CD14-positive monocyte (primary cell): Measurements from ENCODE around the gene PDK2. TPM values are rescaled to one million over a fixed set of nuclear protein-coding genes. Genes with fewer than 3 reads are reported as not detected.

Experiments
- DNase-seq, 3 donors: peaks; one replicate each; pipeline ENCODE4 v3.0.0-alpha.2; 2011 to 2022
- H2AFZ ChIP-seq: 2 replicates; pipeline ENCODE4 v1.6.0; 2012; ENCODE audit warnings: mild to moderate bottlenecking, low read depth, low read length, inconsistent platforms; ENCODE audit not compliant: insufficient read depth, poor library complexity, severe bottlenecking
- H3K27ac ChIP-seq, 2 donors: 1 replicate in 1 of 2; 2 replicates in 1 of 2; pipeline ENCODE4 v1.5.1; 2012 to 2013; ENCODE audit warnings: low read length in 2 of 2, control low read depth in 1 of 2, inconsistent platforms in 1 of 2, low read depth in 1 of 2, mild to moderate bottlenecking in 1 of 2
- H3K27me3 ChIP-seq, 2 donors: one replicate each; pipeline versions ENCODE4 v1.6.0 to v1.6.1; 2011 to 2013; ENCODE audit warnings: low read length in 2 of 2; ENCODE audit not compliant: control insufficient read depth in 2 of 2, insufficient read depth in 2 of 2
- H3K36me3 ChIP-seq, 2 donors: replicated peaks in 1 of 2; 1 replicate in 1 of 2; 2 replicates in 1 of 2; pipeline versions ENCODE4 v1.5.1 to v1.6.1; 2012 to 2013; ENCODE audit warnings: low read length in 2 of 2, control low read depth in 1 of 2, inconsistent platforms in 1 of 2, mild to moderate bottlenecking in 1 of 2; ENCODE audit not compliant: insufficient read depth in 2 of 2, control insufficient read depth in 1 of 2
- H3K4me1 ChIP-seq, 2 donors: 1 replicate in 1 of 2; 2 replicates in 1 of 2; pipeline versions ENCODE4 v1.5.1 to v1.6.1; 2012 to 2013; ENCODE audit warnings: low read length in 2 of 2, control low read depth in 1 of 2, inconsistent platforms in 1 of 2, mild to moderate bottlenecking in 1 of 2, moderate library complexity in 1 of 2; ENCODE audit not compliant: insufficient read depth in 2 of 2, control insufficient read depth in 1 of 2
- H3K4me2 ChIP-seq: replicated peaks from 2 replicates; pipeline ENCODE3; 2012; ENCODE audit warnings: low read length, moderate library complexity, mild to moderate bottlenecking; ENCODE audit not compliant: poor library complexity, severe bottlenecking; ENCODE audit errors: extremely low read depth
- H3K4me3 ChIP-seq, 3 experiments: fragments of 200-600 bp in 1 of 3; sonication (generic) in 1 of 3; replicated peaks in 1 of 3; 1 replicate in 2 of 3; 2 replicates in 1 of 3; pipeline ENCODE4 v1.5.1; 2011 to 2013; ENCODE audit warnings: low read length in 3 of 3, mild to moderate bottlenecking in 3 of 3, control low read depth in 2 of 3, low read depth in 2 of 3, inconsistent platforms in 1 of 3, moderate library complexity in 1 of 3
- H3K79me2 ChIP-seq: 2 replicates; pipeline ENCODE4 v1.6.0; 2012; ENCODE audit warnings: mild to moderate bottlenecking, control low read depth, inconsistent platforms, low read length, moderate library complexity; ENCODE audit not compliant: insufficient read depth
- H3K9ac ChIP-seq: 2 replicates; pipeline ENCODE4 v1.6.0; 2017; ENCODE audit warnings: low read length, mild to moderate bottlenecking; ENCODE audit not compliant: insufficient read depth, poor library complexity, severe bottlenecking
- H3K9me3 ChIP-seq, 2 donors: replicated peaks in 1 of 2; 1 replicate in 1 of 2; 2 replicates in 1 of 2; pipeline versions ENCODE4 v1.5.1 to v1.6.1; 2012 to 2013; ENCODE audit warnings: low read length in 2 of 2, control low read depth in 1 of 2; ENCODE audit not compliant: control insufficient read depth in 1 of 2, insufficient read depth in 1 of 2
- H4K20me1 ChIP-seq: 2 replicates; pipeline ENCODE4 v1.6.0; 2012; ENCODE audit warnings: mild to moderate bottlenecking, low read length, control low read depth, moderate library complexity; ENCODE audit not compliant: insufficient read depth
- H3K27ac Mint-ChIP-seq, 7 donors: one replicate each; pipeline ENCODE4 v1.8.0; 2020; ENCODE audit warnings: mild to moderate bottlenecking in 7 of 7, mixed read lengths in 7 of 7, moderate library complexity in 6 of 7, inconsistent platforms in 2 of 7
- H3K27me3 Mint-ChIP-seq, 3 donors: one replicate each; pipeline ENCODE4 v1.8.0; 2021 to 2022; ENCODE audit warnings: low read depth in 3 of 3, mild to moderate bottlenecking in 3 of 3, mixed read lengths in 3 of 3, moderate library complexity in 3 of 3, inconsistent platforms in 1 of 3
- H3K36me3 Mint-ChIP-seq, 2 donors: one replicate each; pipeline ENCODE4 v1.8.0; 2020; ENCODE audit warnings: mixed read lengths in 2 of 2, inconsistent platforms in 1 of 2, mild to moderate bottlenecking in 1 of 2
- H3K4me1 Mint-ChIP-seq: one replicate; pipeline ENCODE4 v1.8.0; 2020; ENCODE audit warnings: mild to moderate bottlenecking, mixed read lengths
- H3K4me3 Mint-ChIP-seq, 2 donors: one replicate each; pipeline ENCODE4 v1.8.0; 2020; ENCODE audit warnings: mild to moderate bottlenecking in 2 of 2, mixed read lengths in 2 of 2, moderate library complexity in 1 of 2
- H3K9me3 Mint-ChIP-seq, 7 donors: one replicate each; pipeline ENCODE4 v1.8.0; 2020 to 2022; ENCODE audit warnings: mixed read lengths in 7 of 7, mild to moderate bottlenecking in 6 of 7, moderate library complexity in 6 of 7, inconsistent platforms in 2 of 7
- WGBS: methylation state at CpG from one replicate; pipeline ENCODE4 v1.1.5; 2013; ENCODE audit warnings: missing lambda C conversion rate; ENCODE audit not compliant: insufficient coverage; 5-methylcytosine and 5-hydroxymethylcytosine counted together
- intact Hi-C, 2 donors: fragments of 100-400 bp; cut with micrococcal nuclease; formaldehyde crosslinking; loops; one replicate each; pipeline versions ENCODE4 v1.15.0 to v1.15.1; 2023
- polyA plus RNA-seq, 3 donors: library from polyadenylated mRNA; depleted of rRNA in 1 of 3; unstranded in 2 of 3; stranded (reverse) in 1 of 3; fragments of 300-500 nt in 2 of 3; fragments of >200 nt in 1 of 3; fragmentation: Illumina TruSeq in 2 of 3; gene quantifications; 1 replicate in 2 of 3; 2 replicates in 1 of 3; pipeline ENCODE4 v1.2.3, GENCODE V29; 2012 to 2021
- TF ChIP-seq, protein P1 (sequence below): fragments of 200-600 bp; IDR thresholded peaks from one replicate; pipeline ENCODE4 v1.8.0; 2022; ENCODE audit warnings: antibody characterized with exemption, mild to moderate bottlenecking

PDK2 gene
- polyA plus RNA-seq, 3 donors, result 15.9 to 43.0 (median 23.4) TPM

DNA sequence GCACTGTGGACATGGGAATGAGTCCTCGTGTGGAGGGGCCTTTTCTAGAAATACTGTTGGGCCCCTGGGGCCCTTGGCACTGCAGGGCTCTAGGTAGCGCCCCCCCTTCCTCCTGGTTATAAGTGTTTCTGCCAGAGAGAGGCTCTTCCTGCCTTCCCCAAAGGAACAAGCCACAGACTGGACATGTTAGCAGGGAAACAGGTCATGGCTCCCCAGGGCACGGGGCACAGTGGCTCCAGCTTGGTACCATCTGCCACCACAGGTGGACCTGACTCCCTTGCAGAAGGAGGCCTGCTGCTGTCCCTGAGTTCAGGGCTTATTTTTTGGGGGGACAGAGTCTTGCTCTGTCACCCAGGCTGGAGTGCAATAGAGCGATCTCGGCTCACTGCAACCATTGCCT, 8.8 kb downstream of the PDK2 start:
- Mint-ChIP-seq H3K9me3 (no peaks in the 10 kb centered on the region), H3K36me3 (peaks cover 45 to 72% of the 10 kb centered on the region in 2 donors), H3K27me3 (peaks cover 0 to 1% (median 1%) of the 10 kb centered on the region in 3 donors), H3K27ac (no peak overlapping the region), H3K4me3 (no peak overlapping the region), H3K4me1 (no peaks in the 10 kb centered on the region)
- peaks cover 31 to 33% of the 10 kb centered on the region in 2 donors for H3K36me3 ChIP-seq
- no peaks in the 10 kb centered on the region for H3K79me2 ChIP-seq
- H3K9ac ChIP-seq, result no peak overlapping the region
- H3K4me3 ChIP-seq, result no peak overlapping the region
- intact Hi-C loops, result no loop called here
- no peak for DNase-seq
- TF ChIP-seq, protein P1, sequence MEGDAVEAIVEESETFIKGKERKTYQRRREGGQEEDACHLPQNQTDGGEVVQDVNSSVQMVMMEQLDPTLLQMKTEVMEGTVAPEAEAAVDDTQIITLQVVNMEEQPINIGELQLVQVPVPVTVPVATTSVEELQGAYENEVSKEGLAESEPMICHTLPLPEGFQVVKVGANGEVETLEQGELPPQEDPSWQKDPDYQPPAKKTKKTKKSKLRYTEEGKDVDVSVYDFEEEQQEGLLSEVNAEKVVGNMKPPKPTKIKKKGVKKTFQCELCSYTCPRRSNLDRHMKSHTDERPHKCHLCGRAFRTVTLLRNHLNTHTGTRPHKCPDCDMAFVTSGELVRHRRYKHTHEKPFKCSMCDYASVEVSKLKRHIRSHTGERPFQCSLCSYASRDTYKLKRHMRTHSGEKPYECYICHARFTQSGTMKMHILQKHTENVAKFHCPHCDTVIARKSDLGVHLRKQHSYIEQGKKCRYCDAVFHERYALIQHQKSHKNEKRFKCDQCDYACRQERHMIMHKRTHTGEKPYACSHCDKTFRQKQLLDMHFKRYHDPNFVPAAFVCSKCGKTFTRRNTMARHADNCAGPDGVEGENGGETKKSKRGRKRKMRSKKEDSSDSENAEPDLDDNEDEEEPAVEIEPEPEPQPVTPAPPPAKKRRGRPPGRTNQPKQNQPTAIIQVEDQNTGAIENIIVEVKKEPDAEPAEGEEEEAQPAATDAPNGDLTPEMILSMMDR, result no peak
- H2AFZ ChIP-seq, result no peak overlapping the region
- 58% methylated on average over 2 of the region's 5 CpGs for WGBS
- no peak overlapping the region for H3K27ac ChIP-seq
- H3K4me2 ChIP-seq, result no peak overlapping the region
- no peaks in the 10 kb centered on the region for H4K20me1 ChIP-seq
- no peaks in the 10 kb centered on the region for H3K27me3 ChIP-seq
- no peaks in the 10 kb centered on the region for H3K9me3 ChIP-seq
- H3K4me1 ChIP-seq, result no peaks in the 10 kb centered on the region

DNA sequence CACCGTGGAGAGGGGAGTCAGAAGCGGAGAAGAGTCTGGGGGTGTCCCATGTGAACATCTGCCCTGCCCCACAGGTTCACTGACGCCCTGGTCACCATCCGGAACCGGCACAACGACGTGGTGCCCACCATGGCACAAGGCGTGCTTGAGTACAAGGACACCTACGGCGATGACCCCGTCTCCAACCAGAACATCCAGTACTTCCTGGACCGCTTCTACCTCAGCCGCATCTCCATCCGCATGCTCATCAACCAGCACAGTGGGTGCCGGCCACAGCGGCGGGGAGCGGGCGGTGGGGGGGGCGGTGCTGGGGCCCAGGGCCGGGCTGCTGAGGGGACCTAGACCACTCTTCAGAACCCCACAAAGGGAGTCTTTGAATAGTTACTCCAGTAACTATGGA, 10.7 kb downstream of the PDK2 start:
- no peaks in the 10 kb centered on the region for H3K79me2 ChIP-seq
- H3K4me1 Mint-ChIP-seq, result no peaks in the 10 kb centered on the region
- WGBS, result 100% methylated on average over 14 of the region's 21 CpGs
- no peaks in the 10 kb centered on the region for H4K20me1 ChIP-seq
- H3K4me2 ChIP-seq, result no peak overlapping the region
- no peak overlapping the region for H3K27ac Mint-ChIP-seq
- no peak overlapping the region for H3K9ac ChIP-seq
- no peak for DNase-seq
- intact Hi-C loops, result no loop called here
- H3K27me3 Mint-ChIP-seq, result peaks cover 0 to 1% (median 0%) of the 10 kb centered on the region in 3 donors
- peaks cover 32 to 44% of the 10 kb centered on the region in 2 donors for H3K36me3 ChIP-seq
- TF ChIP-seq, protein P1, result no peak
- no peaks in the 10 kb centered on the region for H3K27me3 ChIP-seq
- H3K9me3 Mint-ChIP-seq, result no peaks in the 10 kb centered on the region
- no peak overlapping the region for H3K27ac ChIP-seq
- no peak overlapping the region for H3K4me3 ChIP-seq
- no peaks in the 10 kb centered on the region for H3K4me1 ChIP-seq
- H2AFZ ChIP-seq, result no peak overlapping the region
- H3K9me3 ChIP-seq, result no peaks in the 10 kb centered on the region
- peaks cover 36 to 70% of the 10 kb centered on the region in 2 donors for H3K36me3 Mint-ChIP-seq
- no peak overlapping the region for H3K4me3 Mint-ChIP-seq
